Adipocyte (in vitro differentiated cells): Measurements from ENCODE around the gene ZNF507.
"Not testable (repeated sequence)": the region's sequence is repeated elsewhere in the genome, so short reads cannot be mapped to it uniquely, and the experiment has no call there.

Source experiments
- DNase-seq: peaks from one replicate; pipeline ENCODE4 v3.0.0-alpha.2; 2015; ENCODE audit warnings: low read depth
- H3K27me3 ChIP-seq: replicated peaks from 2 replicates; pipeline ENCODE4 v1.7.0; 2013; ENCODE audit warnings: mild to moderate bottlenecking, low read length, moderate library complexity; ENCODE audit not compliant: control insufficient read depth, insufficient read depth
- H3K36me3 ChIP-seq: 2 replicates; pipeline ENCODE4 v1.7.0; 2013; ENCODE audit warnings: low read length, mild to moderate bottlenecking, moderate library complexity; ENCODE audit not compliant: control insufficient read depth, insufficient read depth, severe bottlenecking
- H3K4me1 ChIP-seq: 2 replicates; pipeline ENCODE4 v1.7.0; 2013; ENCODE audit warnings: mild to moderate bottlenecking, low read length, moderate library complexity; ENCODE audit not compliant: control insufficient read depth, insufficient read depth
- H3K4me3 ChIP-seq: 2 replicates; pipeline ENCODE4 v1.7.0; 2013; ENCODE audit warnings: mild to moderate bottlenecking, low read length, moderate library complexity
- H3K9ac ChIP-seq: 2 replicates; pipeline ENCODE4 v1.7.0; 2013; ENCODE audit warnings: mild to moderate bottlenecking, low read length, moderate library complexity
- H3K9me3 ChIP-seq: 2 replicates; pipeline ENCODE4 v1.7.0; 2013; ENCODE audit warnings: mild to moderate bottlenecking, low read length, moderate library complexity; ENCODE audit not compliant: control insufficient read depth

Gene ZNF507

DNA sequence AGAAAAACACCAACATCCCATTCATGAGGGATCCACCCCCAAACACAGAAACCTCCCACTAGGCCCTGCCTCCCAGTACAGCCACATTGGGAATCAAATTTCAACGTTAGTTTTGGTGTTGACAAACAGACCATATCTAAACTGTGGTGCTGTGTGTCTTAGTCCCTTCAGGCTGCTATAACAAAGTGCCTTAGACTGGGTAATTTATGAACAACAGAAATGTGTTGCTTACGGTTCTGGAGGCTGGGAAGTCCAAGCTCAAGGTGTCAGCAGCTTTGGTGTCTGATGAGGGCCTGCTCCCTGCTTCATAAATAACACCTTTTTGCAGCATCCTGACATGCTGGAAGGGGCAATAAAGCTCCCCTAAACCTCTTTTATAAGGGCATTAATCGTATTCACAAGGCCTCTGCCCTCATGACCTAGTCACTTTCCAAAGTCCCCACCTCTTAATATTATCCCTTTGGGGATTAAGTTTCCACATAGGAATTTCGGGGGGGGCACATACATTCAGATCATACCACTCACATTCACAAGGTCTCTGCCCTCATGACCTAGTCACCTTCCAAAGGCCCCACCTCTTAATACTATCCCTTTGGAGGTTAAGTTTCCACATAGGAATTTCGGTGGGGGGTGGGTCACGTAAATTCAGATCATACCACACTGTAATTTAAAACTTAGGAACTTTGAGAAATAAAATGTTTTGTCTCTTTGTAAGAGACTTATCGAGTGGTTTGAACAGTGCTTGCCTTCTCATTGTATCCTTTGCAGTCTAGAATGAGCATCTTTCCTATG, 27.5 kb downstream of the ZNF507 start:
- Histone ChIP-seq H3K36me3 (peaks cover 44% of the 10 kb centered on the region), H3K27me3 (no peaks in the 10 kb centered on the region), H3K9ac (no peak overlapping the region), H3K4me3 (peak overlapping the region; percentile 23), H3K9me3 (no peaks in the 10 kb centered on the region), H3K4me1 (peaks cover 27% of the 10 kb centered on the region)
- no peak for DNase-seq

GRCh38 chr19:32373585-32374295, 28.3 kb downstream of the ZNF507 start:
- H3K36me3 ChIP-seq = peaks cover 46% of the 10 kb centered on the region
- DNase-seq = peak; percentile 95
- no peaks in the 10 kb centered on the region for H3K27me3 ChIP-seq
- H3K9ac ChIP-seq = peak overlapping the region; percentile 23
- H3K4me1 ChIP-seq = peaks cover 26% of the 10 kb centered on the region
- peak overlapping the region; percentile 51 for H3K4me3 ChIP-seq
- no peaks in the 10 kb centered on the region for H3K9me3 ChIP-seq

DNA sequence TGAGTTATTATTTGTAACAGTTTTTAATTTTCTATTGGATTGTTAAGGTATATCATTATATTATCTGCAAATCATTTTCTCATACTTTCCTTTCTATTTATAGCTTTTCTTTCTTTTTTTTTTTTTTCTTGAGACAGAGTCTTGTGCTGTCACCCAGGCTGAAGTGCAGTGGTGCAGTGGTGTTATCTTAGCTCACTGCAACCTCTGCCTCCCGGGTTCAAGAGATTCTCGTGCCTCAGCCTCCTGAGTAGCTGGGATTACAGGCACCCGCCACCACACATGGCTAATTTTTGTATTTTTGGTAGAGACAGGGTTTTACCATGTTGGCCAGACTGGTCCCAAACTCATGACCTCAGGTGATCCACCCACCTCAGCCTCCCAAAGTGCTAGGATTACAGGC, 29.0 kb downstream of the ZNF507 start:
- peak overlapping the region; percentile 23 for H3K9ac ChIP-seq
- peaks cover 45% of the 10 kb centered on the region for H3K36me3 ChIP-seq
- not testable (repeated sequence) for H3K9me3 ChIP-seq, H3K27me3 ChIP-seq, DNase-seq
- H3K4me3 ChIP-seq = peak overlapping the region; percentile 51
- H3K4me1 ChIP-seq = peaks cover 26% of the 10 kb centered on the region

- not testable (repeated sequence) for DNase-seq, H3K27me3 ChIP-seq, H3K9ac ChIP-seq, H3K9me3 ChIP-seq, H3K4me3 ChIP-seq
- Histone ChIP-seq H3K4me1 (peaks cover 26% of the 10 kb centered on the region), H3K36me3 (peaks cover 60% of the 10 kb centered on the region)
Measured at GRCh38 chr19:32377088-32377487, 31.7 kb downstream of the ZNF507 start.

GRCh38 chr19:32380269-32380668, 34.9 kb downstream of the ZNF507 start:
- Histone ChIP-seq H3K9me3 (no peaks in the 10 kb centered on the region), H3K4me3 (no peak overlapping the region), H3K27me3 (no peaks in the 10 kb centered on the region), H3K4me1 (peaks cover under 1% of the 10 kb centered on the region), H3K9ac (no peak overlapping the region), H3K36me3 (peaks cover 67% of the 10 kb centered on the region)
- no peak for DNase-seq

DNA sequence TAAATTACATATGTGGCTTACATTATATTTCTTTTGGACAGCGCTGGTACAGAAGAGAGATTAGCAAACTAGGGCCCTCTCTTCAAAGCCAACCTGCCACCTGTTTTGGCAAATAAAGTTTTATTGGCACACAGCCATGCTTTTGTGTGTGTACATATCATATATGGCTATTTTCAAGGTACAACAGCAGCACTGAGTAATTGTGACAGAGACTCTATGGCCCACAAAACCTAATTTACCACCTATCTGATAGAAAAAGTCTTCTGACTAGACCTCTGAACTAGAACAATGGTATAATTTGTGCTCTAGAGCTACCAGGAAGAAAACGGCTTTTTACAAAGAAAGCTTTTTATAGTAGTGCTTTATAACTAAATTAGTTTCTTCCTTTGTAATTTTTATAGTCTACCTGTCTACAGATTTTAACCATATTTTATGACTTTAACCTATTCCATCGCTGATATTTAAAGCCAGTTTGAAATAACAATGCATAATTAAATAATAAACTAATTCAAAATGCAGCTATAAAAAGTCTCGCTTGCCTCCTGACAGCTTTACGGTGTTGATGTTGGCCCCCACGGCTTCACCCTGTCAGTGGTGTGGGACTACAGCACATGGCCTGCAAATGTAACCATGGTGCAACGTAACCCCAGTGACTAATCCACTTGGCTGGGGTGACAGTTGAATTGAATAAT, 42.4 kb downstream of the ZNF507 start:
- Histone ChIP-seq H3K4me3 (no peak overlapping the region), H3K27me3 (no peaks in the 10 kb centered on the region), H3K9ac (no peak overlapping the region), H3K4me1 (peaks cover 11% of the 10 kb centered on the region), H3K9me3 (no peaks in the 10 kb centered on the region), H3K36me3 (peaks cover 31% of the 10 kb centered on the region)
- DNase-seq = peak; percentile 12

DNA sequence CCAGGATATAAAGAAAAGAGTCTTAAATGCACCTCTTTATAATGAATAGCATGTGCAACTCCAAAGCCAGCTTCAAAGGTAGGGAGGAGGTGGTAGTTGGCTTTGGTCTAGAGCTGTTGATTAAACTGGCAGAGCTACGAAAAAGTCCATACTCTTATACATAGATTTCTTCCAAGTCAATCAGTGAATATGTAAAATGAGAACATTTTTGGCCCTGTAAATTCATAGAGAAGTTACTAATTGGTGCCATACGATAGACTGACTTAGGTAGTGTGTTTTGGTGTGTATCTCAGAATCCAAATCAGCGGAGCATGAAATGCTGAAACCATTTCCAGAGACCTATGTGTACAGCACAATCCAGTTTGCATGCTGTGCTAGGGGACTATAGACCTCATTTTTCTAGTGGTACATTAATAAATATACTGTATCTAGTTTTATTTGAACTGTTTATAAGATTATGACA, 43.0 kb downstream of the ZNF507 start:
- Histone ChIP-seq H3K9me3 (no peaks in the 10 kb centered on the region), H3K9ac (no peak overlapping the region), H3K36me3 (peaks cover 25% of the 10 kb centered on the region), H3K4me3 (no peak overlapping the region), H3K4me1 (peaks cover 11% of the 10 kb centered on the region), H3K27me3 (no peaks in the 10 kb centered on the region)
- DNase-seq = no peak

- DNase-seq = no peak
- H3K9ac ChIP-seq = no peak overlapping the region
- H3K4me3 ChIP-seq = no peak overlapping the region
- H3K27me3 ChIP-seq = no peaks in the 10 kb centered on the region
- H3K4me1 ChIP-seq = peaks cover 9% of the 10 kb centered on the region
- peaks cover 15% of the 10 kb centered on the region for H3K36me3 ChIP-seq
- no peaks in the 10 kb centered on the region for H3K9me3 ChIP-seq
Measured at GRCh38 chr19:32392901-32393300, 47.5 kb downstream of the ZNF507 start.

DNA sequence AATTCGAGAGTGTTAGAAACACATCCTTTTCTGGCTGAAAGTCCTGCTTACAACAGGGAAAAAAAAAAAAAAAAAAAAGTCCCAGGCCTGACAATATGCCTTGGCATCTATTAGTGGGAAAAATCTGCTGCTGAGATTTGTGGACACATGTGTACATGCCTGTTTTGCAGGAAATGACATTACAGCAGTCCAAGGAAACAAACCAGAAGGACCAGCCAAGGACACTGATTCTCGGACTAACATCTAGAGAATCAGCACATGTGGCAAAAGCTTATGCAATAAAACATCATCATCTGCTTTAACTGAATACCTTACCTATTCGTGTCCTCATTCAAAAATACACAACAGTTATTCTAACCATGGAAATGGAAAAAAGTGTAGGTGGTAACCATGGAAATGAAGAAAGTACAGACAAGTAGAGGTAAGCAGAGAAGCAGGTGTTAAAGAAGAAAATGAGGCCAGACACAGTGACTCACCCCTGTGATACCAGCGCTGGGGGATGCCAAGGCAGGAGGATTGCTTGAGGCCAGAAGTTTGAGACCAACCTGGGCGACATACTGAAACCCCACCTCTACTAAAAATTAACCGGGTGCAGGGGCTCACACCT, 50.7 kb downstream of the ZNF507 start:
- H3K4me1 ChIP-seq = peaks cover 5% of the 10 kb centered on the region
- no peak for DNase-seq
- no peaks in the 10 kb centered on the region for H3K27me3 ChIP-seq
- H3K9me3 ChIP-seq = no peaks in the 10 kb centered on the region
- no peak overlapping the region for H3K4me3 ChIP-seq
- H3K9ac ChIP-seq = no peak overlapping the region
- H3K36me3 ChIP-seq = peaks cover 9% of the 10 kb centered on the region

DNA sequence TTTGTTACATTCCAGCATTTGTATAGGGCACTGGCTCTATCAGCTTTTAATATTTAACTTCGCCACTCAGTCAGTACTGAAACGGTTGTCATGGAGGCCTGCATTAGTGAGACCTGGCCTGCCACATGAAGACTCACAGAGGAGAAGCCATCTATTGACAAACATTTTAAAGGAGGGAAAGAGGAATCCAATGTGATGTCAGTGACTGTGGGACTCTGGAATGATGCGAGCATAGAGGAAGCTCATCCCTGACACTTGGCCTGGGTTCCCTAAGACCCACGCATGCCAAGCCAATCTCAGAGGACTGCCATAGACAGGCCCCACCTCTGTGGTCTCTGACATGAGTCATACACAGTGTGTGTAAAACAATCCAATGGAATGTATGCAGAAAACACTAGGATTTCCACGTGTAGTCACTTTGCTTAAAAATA, 52.3 kb downstream of the ZNF507 start:
- Histone ChIP-seq H3K27me3 (no peaks in the 10 kb centered on the region), H3K9ac (no peak overlapping the region), H3K36me3 (peaks cover 3% of the 10 kb centered on the region), H3K9me3 (no peaks in the 10 kb centered on the region), H3K4me3 (no peak overlapping the region), H3K4me1 (peaks cover 5% of the 10 kb centered on the region)
- DNase-seq = peak; percentile 61

- H3K9ac ChIP-seq = no peak overlapping the region
- DNase-seq = no peak
- peaks cover 28% of the 10 kb centered on the region for H3K4me1 ChIP-seq
- no peaks in the 10 kb centered on the region for H3K9me3 ChIP-seq
- no peaks in the 10 kb centered on the region for H3K36me3 ChIP-seq
- H3K4me3 ChIP-seq = no peak overlapping the region
- H3K27me3 ChIP-seq = no peaks in the 10 kb centered on the region
Measured at GRCh38 chr19:32401992-32402391, 56.6 kb downstream of the ZNF507 start.
